GM19239 (cell line): ENCODE data around the gene ANGPT4.

Source experiments
- DNase-seq: peaks from one replicate; pipeline ENCODE4 v3.0.0; 2011; ENCODE audit warnings: low spot score; ENCODE audit not compliant: insufficient read length
- FAIRE-seq: peaks from 2 replicates; lab custom pipeline; 2011; peaks lifted over from hg19 to GRCh38; lab: Jason Lieb, UNC

ANGPT4 gene

DNA sequence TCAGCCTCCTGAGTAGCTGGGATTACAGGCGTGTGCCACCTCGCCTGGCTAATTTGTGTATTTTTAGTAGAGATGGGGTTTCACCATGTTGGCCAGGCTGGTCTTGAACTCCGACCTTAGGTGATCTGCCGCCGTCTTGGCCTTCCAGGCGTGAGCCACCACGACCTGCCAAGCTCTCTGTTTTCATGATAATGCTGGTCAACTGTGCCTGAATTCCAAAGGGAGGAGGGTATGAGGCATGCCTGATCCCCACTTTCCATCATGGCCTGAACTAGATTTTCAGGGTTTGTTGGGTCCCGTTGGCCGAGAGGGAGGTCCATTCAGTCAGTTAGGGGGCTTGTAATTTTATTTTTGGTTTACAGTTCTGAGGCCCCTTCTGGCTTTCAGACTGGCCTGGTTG is 28.0 kb upstream of the ANGPT4 start:
- DNase-seq: no peak
- no peak for FAIRE-seq

DNA sequence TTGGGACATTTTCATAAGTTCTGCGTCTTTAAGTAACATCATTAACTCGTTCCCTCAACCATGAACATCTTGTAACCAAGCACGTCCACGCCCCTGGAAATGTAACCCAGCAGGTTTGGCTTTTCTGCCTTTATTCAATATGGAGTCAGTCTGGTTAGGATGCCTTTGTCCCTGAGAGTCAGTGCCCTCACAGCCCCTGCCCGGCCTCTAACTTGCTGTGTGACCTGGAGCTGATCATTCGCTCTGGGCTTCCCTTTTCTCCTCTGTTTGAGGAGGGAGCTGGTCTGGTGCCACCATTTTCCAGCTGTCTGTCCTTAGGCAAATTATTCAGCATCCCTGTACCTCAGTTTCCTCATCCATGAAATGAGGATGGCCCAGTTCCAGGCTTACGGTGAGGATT is 26.5 kb upstream of the ANGPT4 start:
- FAIRE-seq (no peak), DNase-seq (no peak)

DNA sequence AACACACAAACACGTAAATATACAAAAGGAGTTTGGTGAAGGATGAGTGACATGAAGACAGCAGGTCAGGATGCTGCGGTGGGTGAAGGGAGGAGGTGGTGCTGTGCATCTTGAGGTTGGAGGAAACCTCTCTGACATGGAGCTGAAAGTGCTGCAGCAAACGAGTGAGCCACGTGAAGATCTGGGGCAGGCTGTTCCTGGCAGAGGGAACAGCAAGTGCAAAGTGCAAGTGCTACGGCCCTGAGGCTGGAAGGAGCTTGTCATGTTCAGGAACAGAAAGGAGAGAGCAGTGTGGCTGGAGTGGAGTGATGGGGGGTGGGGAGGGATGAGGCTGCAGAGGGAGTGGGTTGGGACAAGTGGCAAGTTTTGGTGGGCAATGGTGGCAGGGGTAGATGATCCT is 24.8 kb upstream of the ANGPT4 start:
- DNase-seq (no peak), FAIRE-seq (no peak)

DNA sequence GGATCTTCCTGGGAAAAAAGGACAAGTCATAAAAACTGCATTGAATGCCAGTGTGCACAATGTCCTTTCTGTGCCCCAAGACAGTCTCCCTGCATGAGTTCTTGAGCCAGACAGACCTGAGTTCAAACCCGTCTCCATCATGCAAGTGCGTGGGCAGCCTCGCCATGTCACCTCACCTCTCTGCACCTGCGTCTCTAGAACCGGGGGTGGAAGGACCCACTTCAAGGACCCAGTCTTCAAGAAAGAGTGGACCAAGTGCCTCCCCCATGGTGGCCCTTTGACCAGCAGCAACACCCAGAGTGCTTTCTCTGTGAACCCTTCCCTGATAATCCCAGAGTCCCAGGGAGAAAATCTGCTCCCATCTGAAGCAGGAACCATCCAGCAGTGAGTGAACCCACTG is 23.5 kb upstream of the ANGPT4 start:
- FAIRE-seq (no peak), DNase-seq (no peak)

DNA sequence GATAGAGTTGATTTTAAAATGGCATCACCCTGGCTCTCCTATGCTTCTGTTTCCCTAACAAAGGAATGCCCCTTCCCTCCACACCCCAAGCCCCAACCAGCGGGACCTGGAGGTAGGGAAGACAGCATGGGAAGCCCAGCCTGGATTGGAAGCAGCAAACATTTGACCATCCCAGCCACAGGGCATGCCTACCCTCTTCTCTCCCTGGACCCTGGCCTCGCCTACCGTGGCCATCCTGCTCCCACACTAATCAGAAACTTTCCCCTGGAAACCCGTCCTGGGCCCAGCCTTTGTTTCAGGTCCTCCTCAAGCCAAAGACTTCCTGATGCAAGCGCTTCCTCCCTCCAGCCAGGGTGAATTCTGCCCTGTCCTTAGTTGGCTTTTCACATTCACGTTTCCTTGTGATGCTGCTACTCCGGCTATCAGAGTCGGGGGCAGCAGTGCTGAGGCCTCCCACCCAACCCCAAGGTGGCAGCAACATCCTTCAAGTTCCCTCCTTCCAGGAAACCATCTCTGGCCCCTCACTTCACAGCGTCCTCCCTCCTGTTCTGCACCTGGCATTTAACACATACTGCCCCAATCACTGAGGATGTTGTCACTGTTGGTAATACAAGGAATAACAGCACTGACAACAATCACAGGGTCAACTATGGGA is 18.2 kb upstream of the ANGPT4 start:
- FAIRE-seq: no peak
- DNase-seq: no peak

DNA sequence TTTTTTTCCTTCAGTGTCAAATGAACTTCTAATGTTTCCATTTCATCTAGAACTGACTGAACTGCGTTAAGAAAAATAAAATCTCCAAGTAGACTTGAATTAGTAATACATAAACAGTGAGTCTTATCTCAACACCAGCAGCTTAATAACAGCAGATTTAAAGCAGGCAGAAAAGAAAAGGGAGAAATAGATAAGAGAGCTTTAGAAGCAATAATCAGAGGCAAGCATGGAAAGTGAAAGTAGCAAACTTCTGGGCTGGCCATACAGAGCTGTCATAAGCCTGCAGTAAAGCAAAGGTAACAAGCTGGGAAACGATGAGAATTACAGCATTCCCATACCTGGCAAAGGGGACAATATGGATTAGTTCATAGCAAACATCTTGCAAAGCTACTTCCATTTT is 16.9 kb upstream of the ANGPT4 start:
- FAIRE-seq (no peak), DNase-seq (no peak)

DNA sequence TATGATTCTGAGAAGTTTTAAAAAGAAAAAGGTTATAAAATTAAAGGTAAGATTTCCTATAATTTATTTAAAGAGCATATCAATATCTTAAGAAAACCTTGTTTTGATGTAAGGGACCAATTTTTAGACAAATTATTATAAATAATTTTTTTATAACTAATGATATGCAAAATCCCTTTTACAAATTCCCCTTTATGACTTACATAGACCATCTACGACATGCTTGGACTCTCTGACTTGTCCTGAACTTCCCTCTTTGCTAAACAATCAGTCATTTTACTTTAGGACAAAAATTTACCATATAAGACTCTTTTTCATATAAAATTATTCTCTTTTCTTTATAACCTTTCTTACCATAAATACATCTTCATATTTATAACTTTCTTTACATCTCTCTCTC is 15.3 kb upstream of the ANGPT4 start:
- no peak for FAIRE-seq

DNA sequence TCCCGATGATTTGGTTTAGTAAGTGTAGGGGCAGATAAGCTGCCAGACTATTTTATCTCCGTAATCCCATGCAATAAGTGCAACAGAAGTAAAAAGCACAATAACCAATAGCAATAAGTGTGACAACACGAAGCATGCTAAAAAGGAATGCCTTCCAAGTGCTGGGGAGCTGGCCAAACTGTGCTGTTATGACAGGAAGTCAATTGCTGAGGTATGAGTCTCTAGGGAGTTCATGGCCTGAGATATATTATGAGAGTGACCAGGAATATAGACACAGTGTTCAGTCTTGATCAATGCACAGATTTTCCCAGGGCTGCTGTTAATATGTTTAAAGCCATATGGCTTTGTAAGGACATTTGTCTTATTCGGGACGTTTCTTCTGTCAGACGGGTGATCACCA is 10.5 kb upstream of the ANGPT4 start:
- DNase-seq (no peak), FAIRE-seq (no peak)

More for the DNA sequence above, 15.3 kb upstream of the ANGPT4 start:
- no peak for DNase-seq

DNA sequence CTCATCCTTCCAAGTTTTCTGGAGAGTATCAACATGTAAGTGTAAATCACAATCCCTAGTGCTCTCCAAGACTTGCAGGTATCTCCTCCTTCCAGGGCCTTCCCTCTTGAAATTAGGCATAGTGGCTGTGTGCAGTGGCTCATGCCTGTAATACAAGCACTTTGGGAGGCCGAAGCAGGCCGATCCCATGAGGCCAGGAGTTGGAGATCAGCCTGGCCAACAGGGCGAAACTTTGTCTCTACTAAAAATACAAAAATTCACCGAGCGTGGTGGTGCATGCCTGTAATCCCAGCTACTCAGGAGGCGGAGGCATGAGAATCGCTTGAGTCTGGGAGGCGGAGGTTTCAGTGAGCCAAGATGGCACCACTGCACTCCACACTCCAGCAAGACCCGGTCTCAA is 9.4 kb upstream of the ANGPT4 start:
- no peak for DNase-seq
- FAIRE-seq: no peak

DNA sequence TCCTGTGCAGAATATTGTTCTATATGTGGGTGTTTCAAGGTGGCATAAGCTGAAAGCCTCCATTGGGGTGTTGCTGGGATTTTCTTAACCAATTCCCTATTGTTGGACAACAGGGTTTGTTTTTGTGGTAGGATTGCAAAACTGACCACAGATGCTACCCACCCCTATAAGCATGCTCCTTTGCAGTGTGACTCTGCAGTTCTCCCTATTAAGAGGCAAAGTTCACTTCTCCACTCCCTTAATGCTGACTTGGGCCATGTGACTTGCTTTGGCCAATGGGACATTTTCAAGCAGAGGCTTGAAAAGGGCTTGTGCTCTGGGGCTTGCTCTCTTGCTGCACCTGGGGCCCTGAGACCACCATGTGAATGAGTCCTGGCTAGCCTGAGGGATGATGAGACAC is 8.5 kb upstream of the ANGPT4 start:
- no peak for FAIRE-seq
- DNase-seq: no peak

DNA sequence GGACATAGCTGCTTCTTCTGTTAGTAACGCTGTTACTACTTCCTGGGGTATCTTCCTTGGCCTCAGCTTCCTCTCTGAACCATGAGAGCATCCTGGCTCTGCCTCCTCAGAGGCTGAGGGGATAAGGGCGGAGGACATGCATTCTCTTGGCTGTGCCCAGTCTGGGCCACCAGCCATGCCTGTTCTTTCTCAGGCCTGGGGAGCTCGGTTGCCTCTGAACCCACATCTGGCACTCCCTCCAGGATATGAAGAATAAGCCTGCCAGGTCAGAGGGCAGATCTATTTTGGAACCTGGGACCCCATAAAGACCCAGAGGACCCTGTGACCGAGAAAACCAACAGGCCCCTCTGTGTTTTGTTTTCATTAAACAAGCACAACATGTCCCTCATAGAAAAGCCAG is 6.6 kb upstream of the ANGPT4 start:
- DNase-seq (no peak), FAIRE-seq (no peak)

DNA sequence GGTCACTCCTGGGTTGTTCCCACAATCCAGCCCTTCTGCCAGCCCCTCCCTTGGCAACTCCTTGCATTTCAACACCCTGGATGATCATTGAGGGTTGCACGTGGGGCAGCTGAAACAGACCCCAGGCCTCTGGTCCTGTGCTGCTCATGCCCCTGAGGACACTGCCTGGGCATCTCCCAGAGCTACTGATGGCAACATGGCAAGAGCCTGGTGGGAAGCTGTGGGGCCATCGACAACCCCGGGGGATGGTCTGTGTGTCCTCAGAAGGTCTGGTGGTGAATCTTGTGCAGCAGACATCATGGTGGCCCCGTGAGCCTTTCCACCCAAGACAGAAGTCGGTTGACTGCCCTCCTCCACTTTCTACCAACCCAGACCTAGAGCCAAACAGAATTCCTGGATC is 4.9 kb upstream of the ANGPT4 start:
- DNase-seq (no peak), FAIRE-seq (no peak)

DNA sequence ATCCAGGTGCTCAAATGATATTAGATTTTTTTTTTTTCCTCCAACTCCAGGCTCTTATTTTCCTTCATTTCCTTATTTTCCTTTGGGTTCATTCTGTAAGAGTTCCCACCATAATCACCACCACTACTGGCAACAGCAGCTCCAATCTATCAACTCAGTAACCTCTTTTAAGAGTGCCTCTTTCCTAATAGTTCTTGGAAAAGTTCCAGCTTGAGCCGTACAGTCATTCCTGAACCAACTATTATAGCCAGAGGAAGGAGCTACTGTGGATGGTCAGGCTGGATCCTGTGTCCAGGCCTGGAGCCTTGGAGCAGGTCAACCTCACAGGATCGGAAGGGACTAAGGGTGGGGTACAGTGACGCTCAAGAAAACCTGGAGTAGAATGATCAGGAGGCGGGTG is 4.2 kb upstream of the ANGPT4 start:
- DNase-seq (no peak), FAIRE-seq (no peak)

DNA sequence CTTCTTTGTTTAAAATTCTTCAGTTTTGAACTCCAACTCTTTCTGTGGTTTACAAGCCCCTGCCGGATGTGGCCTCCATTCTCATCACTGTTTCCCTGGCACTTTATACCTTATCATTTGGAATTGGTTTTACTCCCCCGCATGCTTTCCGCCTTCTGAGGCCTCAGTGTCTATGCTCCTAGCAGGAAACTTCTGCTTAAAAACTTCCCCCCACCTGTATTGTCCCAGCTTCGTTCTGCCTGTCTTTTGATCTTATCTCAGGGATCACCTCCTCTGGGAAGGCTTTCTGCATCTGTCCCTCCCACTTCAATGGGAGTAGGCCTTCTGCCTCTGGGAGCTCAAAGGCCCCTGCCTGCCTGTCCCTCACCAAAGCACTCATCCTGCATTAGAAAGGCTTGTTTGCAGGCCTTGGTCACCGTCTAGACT is 3.4 kb upstream of the ANGPT4 start:
- no peak for FAIRE-seq
- DNase-seq: no peak

DNA sequence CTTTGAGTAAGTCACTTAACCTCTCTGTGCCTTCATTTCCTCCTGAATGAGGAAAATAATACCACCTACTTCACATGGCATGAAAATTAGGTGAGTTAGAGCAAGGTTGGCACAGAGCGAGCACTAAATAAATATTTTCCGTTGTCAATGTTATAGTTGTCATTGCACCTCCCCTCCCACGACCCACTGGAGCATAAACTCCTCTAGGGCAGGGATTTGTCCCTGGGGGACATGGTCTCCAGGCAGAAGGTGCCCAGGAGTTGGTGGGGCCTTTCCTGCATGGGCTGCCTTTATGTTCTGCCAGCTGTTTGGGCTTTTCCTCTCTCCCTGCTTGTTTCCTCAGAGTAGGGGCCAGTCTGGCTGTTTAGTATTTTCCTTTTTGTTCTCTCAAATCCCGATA is 1.3 kb upstream of the ANGPT4 start:
- no peak for FAIRE-seq
- DNase-seq: no peak

DNA sequence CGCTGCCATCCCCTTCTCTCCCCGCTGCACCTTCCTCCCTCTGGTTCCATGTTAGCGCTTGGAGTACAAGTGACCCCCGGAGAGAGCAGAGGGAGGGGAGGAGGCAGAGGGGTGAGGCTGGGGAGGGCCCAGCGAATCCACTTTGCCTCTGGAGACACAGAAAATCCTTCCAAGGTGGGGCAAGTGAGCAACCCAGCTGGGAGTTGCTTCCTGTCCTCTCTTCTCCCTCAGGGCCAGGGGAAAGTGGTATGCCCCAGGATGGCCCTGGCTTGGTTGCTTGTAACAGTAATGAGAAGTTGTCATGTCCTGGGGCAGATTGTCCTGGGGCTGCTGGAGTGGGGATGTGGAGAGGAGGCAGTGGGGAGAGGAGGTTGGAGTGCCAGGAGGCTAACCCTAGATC is 691 bp upstream of the ANGPT4 start:
- FAIRE-seq: no peak

DNA sequence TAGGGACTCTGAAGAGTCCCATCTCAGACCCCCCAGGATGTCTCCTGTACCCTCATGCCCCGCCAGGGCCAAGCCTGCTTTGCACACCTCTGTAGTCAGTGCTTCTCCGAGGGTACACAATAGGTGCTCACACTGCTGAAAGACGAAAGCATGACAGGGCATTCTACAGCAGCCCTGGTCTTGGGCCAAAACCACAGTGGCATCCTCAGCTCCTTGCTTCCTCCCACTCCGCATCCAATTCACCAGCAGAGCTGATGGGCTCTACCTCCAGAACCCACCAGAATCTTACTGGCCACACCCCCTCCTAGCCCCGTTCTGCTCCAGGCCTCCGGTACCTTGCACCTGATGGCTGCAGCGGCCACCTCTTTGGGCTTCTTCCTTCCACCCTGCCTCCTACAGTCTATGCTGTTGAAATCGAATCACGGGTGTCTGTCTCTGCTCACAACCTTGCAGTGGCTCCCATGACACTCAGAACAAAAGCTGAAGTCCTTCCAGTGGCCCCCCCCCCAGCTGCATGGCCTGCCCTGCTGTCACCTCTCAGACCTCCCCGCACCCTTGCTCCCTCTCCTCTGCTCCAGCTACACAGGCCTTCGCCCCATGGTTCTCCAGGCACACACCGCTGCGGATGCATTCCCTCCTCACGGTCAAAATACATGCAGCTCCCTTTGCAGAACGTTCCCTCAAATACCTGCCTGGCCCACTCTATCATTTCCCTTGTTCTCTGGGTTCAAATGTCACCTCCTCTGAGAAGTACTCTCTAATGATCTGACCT is 1.2 kb downstream of the ANGPT4 start:
- FAIRE-seq: no peak
- DNase-seq: no peak

More for the DNA sequence above, 691 bp upstream of the ANGPT4 start:
- no peak for DNase-seq

DNA sequence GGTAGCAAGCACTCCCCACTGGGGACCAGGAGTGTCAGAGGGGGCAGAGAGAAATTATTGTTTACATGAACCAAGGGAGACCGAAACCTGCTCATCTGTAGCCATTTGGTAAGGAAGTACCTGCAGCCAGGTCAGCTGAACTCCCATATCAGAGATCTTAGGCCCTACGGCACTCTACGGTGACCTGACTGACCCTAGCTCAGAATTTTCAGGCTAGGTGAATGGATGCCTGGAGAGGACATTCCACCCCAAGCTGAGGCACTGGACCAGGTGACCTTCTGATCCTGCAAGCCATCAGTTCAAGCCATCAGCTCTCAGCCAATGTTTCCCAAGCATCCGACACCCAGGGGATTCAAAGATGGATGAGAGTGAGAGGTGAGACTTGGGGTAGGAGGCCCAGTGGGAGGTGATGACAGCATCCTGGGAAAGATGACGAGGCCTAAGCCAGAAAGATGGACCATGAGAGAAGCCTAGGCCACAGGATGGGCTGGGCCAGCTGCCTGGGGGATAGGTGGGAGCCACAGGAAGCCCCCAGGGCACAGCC is 2.8 kb downstream of the ANGPT4 start:
- FAIRE-seq: no peak
- DNase-seq: no peak

DNA sequence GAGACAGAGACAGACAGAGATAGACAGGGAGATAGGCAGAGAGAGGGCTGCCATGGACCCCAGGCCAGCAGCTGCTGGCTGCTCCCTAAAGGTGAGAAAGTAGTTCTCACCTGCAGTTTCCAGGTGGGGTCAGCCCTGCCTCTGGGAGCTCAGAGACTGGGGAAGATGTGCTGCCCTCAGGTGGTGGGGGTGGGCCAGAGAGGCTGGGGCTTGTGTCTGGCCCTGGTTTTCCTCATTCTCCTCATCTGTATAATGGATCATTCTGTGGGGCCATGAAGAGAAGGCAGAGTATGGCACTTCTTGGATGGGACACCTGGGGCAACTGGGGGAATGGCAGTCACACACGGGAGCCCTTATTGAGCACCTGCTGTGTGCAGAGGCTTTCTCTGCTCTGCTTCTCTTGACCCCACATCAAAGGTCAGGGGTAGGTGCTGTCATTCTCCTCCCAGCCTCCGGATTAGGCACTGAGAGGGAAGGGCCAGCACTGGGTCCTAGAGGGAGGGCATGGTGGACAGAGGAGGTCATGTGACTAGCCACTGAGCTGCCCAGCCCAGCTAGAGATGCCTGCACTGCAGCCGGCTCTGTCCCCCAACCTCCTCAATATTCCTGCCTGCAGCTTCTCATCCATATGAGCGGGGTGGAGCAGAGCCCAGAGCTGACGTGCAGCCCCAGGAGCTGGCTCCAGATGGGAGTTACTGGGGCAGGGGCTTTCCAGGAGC is 4.1 kb downstream of the ANGPT4 start:
- DNase-seq (no peak), FAIRE-seq (no peak)

DNA sequence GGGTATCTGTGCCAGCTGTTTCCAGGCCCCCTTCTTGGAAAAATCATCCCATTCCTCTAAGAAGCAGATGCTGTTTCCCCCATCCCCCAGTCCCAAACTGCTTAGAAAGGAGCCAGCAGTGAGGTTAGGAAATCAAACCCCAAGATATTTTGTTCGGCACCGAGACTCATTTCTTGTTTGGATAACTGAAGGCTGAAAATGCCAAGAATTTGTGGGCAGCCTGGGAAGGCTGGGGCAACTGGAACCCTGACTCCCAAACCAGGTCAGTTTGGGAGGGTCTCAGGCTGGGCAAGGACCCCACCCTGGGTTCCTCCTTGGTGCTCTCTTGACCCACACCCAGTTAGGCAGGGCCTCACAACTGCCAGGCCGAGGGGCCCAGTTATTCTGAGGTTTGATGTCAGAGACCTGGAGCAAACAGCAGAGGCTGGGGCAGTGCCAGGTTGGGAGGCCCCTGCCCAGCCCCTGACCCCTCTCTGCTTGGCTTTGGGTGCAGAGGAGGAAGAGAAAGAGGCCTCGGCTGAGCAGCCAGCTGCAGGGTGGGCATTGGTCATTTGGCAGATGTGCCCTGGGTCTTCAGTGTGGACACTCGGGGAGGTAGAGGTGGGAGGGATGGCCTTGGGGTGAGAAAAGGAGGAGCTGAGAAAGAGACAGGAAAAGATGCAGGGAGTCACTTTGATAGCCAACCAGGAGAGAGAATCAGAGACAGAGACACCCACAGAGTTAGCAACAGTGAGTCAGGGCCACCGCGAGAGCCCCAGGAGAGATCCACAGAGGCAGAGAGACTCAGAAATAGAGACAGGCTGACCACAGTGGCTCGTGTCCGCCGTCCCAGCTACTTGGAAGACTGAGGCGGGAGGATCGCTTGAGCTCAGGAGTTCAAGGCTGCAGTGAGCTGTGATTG is 5.0 kb downstream of the ANGPT4 start:
- FAIRE-seq: no peak
- no peak for DNase-seq
